Vagina (tissue), 2 donors: ENCODE results near the gene B4GALNT4. TPM values are rescaled to one million over a fixed set of nuclear protein-coding genes. Genes with fewer than 3 reads are reported as not detected.

Experiments used
- DNase-seq, 2 donors: peaks; one replicate each; pipeline ENCODE4 v3.0.0-alpha.2; 2017; ENCODE audit errors: extremely low spot score in 2 of 2
- H3K27ac ChIP-seq: fragments of 200-600 bp; sonication (generic); one replicate; pipeline ENCODE4 v1.5.1; 2019
- H3K27me3 ChIP-seq: fragments of 200-600 bp; sonication (generic); one replicate; pipeline ENCODE4 v1.5.1; 2019
- H3K36me3 ChIP-seq, 2 donors: fragments of 200-600 bp; sonication (generic); one replicate each; pipeline ENCODE4 v1.5.1; 2017 to 2019
- H3K4me1 ChIP-seq: fragments of 200-600 bp; sonication (generic); one replicate; pipeline ENCODE4 v1.5.1; 2019
- H3K4me3 ChIP-seq, 2 donors: fragments of 200-600 bp; sonication (generic); 1 replicate in 1 of 2; 2 replicates in 1 of 2; pipeline ENCODE4 v1.5.1; 2016 to 2019
- H3K9me3 ChIP-seq: fragments of 200-600 bp; sonication (generic); one replicate; pipeline ENCODE4 v1.5.1; 2019
- CTCF ChIP-seq, 3 experiments: fragments of 450-650 bp in 2 of 3; fragments of 200-600 bp in 1 of 3; sonication (generic) in 1 of 3; IDR thresholded peaks; one replicate each; pipeline ENCODE4 v1.5.1; 2017 to 2019; ENCODE audit warnings: antibody characterized with exemption in 3 of 3, mild to moderate bottlenecking in 2 of 3, moderate library complexity in 2 of 3
- POLR2A ChIP-seq, 2 donors: fragments of 450-650 bp; IDR thresholded peaks; one replicate each; pipeline ENCODE4 v1.6.1; 2017; ENCODE audit warnings: antibody characterized with exemption in 2 of 2, mild to moderate bottlenecking in 2 of 2, moderate library complexity in 2 of 2
- POLR2AphosphoS5 ChIP-seq, 2 donors: sonication (generic); formaldehyde crosslinking; IDR thresholded peaks; one replicate each; pipeline ENCODE4 v1.9.0; 2017; ENCODE audit warnings: antibody characterized with exemption in 2 of 2, mild to moderate bottlenecking in 2 of 2, low read depth in 1 of 2; ENCODE audit not compliant: insufficient read depth in 1 of 2
- intact Hi-C: fragments of 100-400 bp; cut with DNase I; formaldehyde crosslinking; loops from one replicate; pipeline ENCODE4 v1.15.1; 2023
- total RNA-seq: library from RNA; depleted of rRNA; stranded (reverse); fragments of >200 nt; gene quantifications from one replicate; pipeline ENCODE4 v1.2.3, GENCODE V29; 2016

Gene B4GALNT4
- total RNA-seq, 1 donor from 2014 or later, result 15.5 TPM

- no peak overlapping the region for H3K4me3 ChIP-seq
- TF ChIP-seq POLR2A (IDR thresholded peaks at IDR 0.05), result no peak
- TF ChIP-seq CTCF (IDR thresholded peaks at IDR 0.05), result no peak
- TF ChIP-seq POLR2AphosphoS5 (IDR thresholded peaks at IDR 0.05; ENCODE audit: insufficient read depth in 1 of 2, low read depth in 1 of 2), result no peak
- H3K27me3 ChIP-seq, result no peaks in the 10 kb centered on the region
- DNase-seq, result no peak
- H3K9me3 ChIP-seq, result no peaks in the 10 kb centered on the region
- H3K4me1 ChIP-seq, result peaks cover 8% of the 10 kb centered on the region
- H3K36me3 ChIP-seq, result no peaks in the 10 kb centered on the region
- intact Hi-C loops, result no loop called here
- no peak overlapping the region for H3K27ac ChIP-seq
Observed at GRCh38 chr11:371051-371450, 1.8 kb downstream of the B4GALNT4 start.

GRCh38 chr11:371716-372590 lies 2.7 kb downstream of the B4GALNT4 start:
- intact Hi-C loops, result no loop called here
- TF ChIP-seq CTCF (IDR thresholded peaks at IDR 0.05) (no peak), POLR2AphosphoS5 (IDR thresholded peaks at IDR 0.05; ENCODE audit: insufficient read depth in 1 of 2, low read depth in 1 of 2) (no peak), POLR2A (IDR thresholded peaks at IDR 0.05) (no peak)
- no peaks in the 10 kb centered on the region for H3K27me3 ChIP-seq
- H3K9me3 ChIP-seq, result no peaks in the 10 kb centered on the region
- no peak overlapping the region for H3K27ac ChIP-seq
- no peak for DNase-seq
- no peak overlapping the region for H3K4me3 ChIP-seq
- H3K4me1 ChIP-seq, result peaks cover 8% of the 10 kb centered on the region
- H3K36me3 ChIP-seq, result no peaks in the 10 kb centered on the region

GRCh38 chr11:372809-373715 lies 3.8 kb downstream of the B4GALNT4 start:
- no peaks in the 10 kb centered on the region for H3K9me3 ChIP-seq
- intact Hi-C loops, result no loop called here
- H3K4me1 ChIP-seq, result peaks cover 8% of the 10 kb centered on the region
- no peaks in the 10 kb centered on the region for H3K27me3 ChIP-seq
- no peaks in the 10 kb centered on the region for H3K36me3 ChIP-seq
- TF ChIP-seq CTCF (IDR thresholded peaks at IDR 0.05), result no peak
- no peak for TF ChIP-seq POLR2A (IDR thresholded peaks at IDR 0.05)
- TF ChIP-seq POLR2AphosphoS5 (IDR thresholded peaks at IDR 0.05; ENCODE audit: insufficient read depth in 1 of 2, low read depth in 1 of 2), result no peak
- no peak overlapping the region for H3K27ac ChIP-seq
- H3K4me3 ChIP-seq, result no peak overlapping the region
- DNase-seq, result no peak

DNA sequence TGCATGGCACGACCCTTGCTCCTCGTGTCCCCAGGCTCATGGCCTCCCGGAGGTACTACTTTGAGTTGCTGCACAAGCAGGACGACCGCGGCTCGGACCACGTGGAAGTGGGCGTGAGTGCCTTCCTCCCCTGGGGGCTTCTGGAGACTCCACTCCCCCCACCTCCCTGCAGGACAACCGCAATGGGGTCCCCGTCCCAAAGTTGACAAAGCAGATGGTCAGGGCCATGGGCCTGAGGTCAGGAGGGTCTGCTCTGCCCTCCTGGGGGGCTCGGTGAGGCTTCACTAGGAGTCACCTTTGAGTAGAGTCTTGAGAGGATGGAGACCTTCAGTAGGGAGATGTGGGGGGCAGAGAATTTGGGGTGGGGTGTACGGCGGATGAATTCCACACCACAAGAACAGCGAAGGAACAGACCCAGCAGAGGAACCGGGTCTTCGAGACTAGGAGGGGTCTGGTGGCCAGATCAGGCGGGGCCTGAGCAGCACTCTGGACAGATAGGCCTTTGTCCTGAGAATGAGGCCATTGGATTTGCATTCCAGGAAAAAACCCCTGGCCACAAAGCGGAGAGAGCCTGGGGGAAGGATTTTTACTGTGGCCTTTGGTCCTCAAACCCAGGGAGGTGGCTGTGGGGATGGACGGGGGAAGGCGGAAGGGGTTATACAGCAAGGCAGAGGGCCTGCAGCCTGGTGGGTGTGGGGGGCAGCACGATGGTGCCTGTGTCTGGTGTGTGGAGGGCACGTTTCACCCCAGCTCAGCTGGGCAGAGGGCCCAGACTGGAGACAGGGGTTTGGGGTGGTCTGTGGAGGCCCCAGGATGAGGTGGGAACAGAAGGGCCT lies 4.6 kb downstream of the B4GALNT4 start:
- no peak overlapping the region for H3K27ac ChIP-seq
- no peaks in the 10 kb centered on the region for H3K9me3 ChIP-seq
- no peak overlapping the region for H3K4me3 ChIP-seq
- H3K4me1 ChIP-seq, result peaks cover under 1% of the 10 kb centered on the region
- TF ChIP-seq CTCF (IDR thresholded peaks at IDR 0.05) (no peak), POLR2A (IDR thresholded peaks at IDR 0.05) (no peak)
- no peaks in the 10 kb centered on the region for H3K36me3 ChIP-seq
- intact Hi-C loops, result no loop called here
- H3K27me3 ChIP-seq, result no peaks in the 10 kb centered on the region
- no peak for DNase-seq
